ENCODE measurements around the gene KCTD1. TPM values are rescaled to one million over a fixed set of nuclear protein-coding genes. Genes with fewer than 3 reads are reported as not detected.

The KCTD1 gene
- total and polyA plus RNA-seq, 2 experiments from 2014 or later = 5.4 to 13.8 TPM

DNA sequence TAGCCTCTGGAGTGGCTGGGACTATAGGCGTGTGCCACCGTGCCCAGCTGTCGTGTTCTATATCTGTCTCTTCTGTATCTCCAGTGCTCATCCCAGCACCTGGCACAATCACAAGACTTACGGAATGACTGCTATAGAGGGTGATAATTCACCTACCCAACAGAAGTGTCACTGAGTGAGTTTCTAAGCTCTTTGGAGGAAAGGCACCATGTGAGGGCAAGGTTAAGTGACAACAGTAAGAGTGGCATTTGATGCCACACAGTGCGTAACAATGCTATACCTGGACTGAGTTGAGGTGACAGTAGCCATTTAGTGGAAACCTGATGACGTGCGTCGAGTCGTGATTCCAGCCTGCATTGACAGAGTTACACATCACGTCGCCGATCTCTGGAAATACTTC lies 89.0 kb downstream of the KCTD1 start:
- Histone ChIP-seq H2AFZ (no peak overlapping the region), H3K79me2 (no peaks in the 10 kb centered on the region), H3K4me3 (no peak overlapping the region), H3K4me1 (ENCODE audit: insufficient read depth) (no peaks in the 10 kb centered on the region), H3K27ac (no peak overlapping the region), H4K20me1 (ENCODE audit: insufficient read depth, poor library complexity, severe bottlenecking) (no peaks in the 10 kb centered on the region), H3K27me3 (no peaks in the 10 kb centered on the region), H3K36me3 (replicated peaks; ENCODE audit: insufficient read depth, low read depth) (no peaks in the 10 kb centered on the region), H3K4me2 (no peak overlapping the region), H3K9me3 (ENCODE audit: low read depth) (no peaks in the 10 kb centered on the region), H3K9me2 (replicated peaks; ENCODE audit: insufficient read depth) (no peaks in the 10 kb centered on the region)
- no peak for DNase-seq (ENCODE audit: low spot score)
- 95% methylated on average over 12 of the region's 12 CpGs for WGBS (ENCODE audit: low lambda C conversion rate, missing lambda C conversion rate)
- no peak for TF ChIP-seq EZH2 (IDR thresholded peaks at IDR 0.05; ENCODE audit: borderline replicate concordance)
- TF ChIP-seq, protein P1, sequence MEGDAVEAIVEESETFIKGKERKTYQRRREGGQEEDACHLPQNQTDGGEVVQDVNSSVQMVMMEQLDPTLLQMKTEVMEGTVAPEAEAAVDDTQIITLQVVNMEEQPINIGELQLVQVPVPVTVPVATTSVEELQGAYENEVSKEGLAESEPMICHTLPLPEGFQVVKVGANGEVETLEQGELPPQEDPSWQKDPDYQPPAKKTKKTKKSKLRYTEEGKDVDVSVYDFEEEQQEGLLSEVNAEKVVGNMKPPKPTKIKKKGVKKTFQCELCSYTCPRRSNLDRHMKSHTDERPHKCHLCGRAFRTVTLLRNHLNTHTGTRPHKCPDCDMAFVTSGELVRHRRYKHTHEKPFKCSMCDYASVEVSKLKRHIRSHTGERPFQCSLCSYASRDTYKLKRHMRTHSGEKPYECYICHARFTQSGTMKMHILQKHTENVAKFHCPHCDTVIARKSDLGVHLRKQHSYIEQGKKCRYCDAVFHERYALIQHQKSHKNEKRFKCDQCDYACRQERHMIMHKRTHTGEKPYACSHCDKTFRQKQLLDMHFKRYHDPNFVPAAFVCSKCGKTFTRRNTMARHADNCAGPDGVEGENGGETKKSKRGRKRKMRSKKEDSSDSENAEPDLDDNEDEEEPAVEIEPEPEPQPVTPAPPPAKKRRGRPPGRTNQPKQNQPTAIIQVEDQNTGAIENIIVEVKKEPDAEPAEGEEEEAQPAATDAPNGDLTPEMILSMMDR (IDR thresholded peaks at IDR 0.05; ENCODE audit: poor library complexity) = no peak
- no peak for TF ChIP-seq EZH2phosphoT487 (IDR thresholded peaks at IDR 0.05; ENCODE audit: low read depth, severe bottlenecking, unreplicated experiment)

- Histone ChIP-seq H3K27me3 (no peaks in the 10 kb centered on the region), H3K27ac (no peak overlapping the region), H3K4me3 (no peak overlapping the region), H3K4me2 (no peak overlapping the region), H4K20me1 (ENCODE audit: insufficient read depth, poor library complexity, severe bottlenecking) (no peaks in the 10 kb centered on the region), H3K36me3 (replicated peaks; ENCODE audit: insufficient read depth, low read depth) (no peaks in the 10 kb centered on the region), H3K79me2 (no peaks in the 10 kb centered on the region), H3K4me1 (ENCODE audit: insufficient read depth) (peaks cover under 1% of the 10 kb centered on the region), H3K9me3 (ENCODE audit: low read depth) (no peaks in the 10 kb centered on the region), H2AFZ (no peak overlapping the region), H3K9me2 (replicated peaks; ENCODE audit: insufficient read depth) (no peaks in the 10 kb centered on the region)
- TF ChIP-seq, protein P1 (IDR thresholded peaks at IDR 0.05; ENCODE audit: poor library complexity) = no peak
- TF ChIP-seq EZH2 (IDR thresholded peaks at IDR 0.05; ENCODE audit: borderline replicate concordance) (no peak), EZH2phosphoT487 (IDR thresholded peaks at IDR 0.05; ENCODE audit: low read depth, severe bottlenecking, unreplicated experiment) (no peak)
- DNase-seq (ENCODE audit: low spot score) = no peak
- 86% methylated on average over 9 of the region's 9 CpGs for WGBS (ENCODE audit: low lambda C conversion rate, missing lambda C conversion rate)
Observed at GRCh38 chr18:26458526-26459232, 89.7 kb downstream of the KCTD1 start.

- no peak for DNase-seq (ENCODE audit: low spot score)
- Histone ChIP-seq H3K4me1 (ENCODE audit: insufficient read depth) (peaks cover 6% of the 10 kb centered on the region), H3K27me3 (no peaks in the 10 kb centered on the region), H3K36me3 (replicated peaks; ENCODE audit: insufficient read depth, low read depth) (no peaks in the 10 kb centered on the region), H2AFZ (no peak overlapping the region), H3K4me2 (no peak overlapping the region), H4K20me1 (ENCODE audit: insufficient read depth, poor library complexity, severe bottlenecking) (no peaks in the 10 kb centered on the region), H3K27ac (no peak overlapping the region), H3K4me3 (no peak overlapping the region), H3K9me2 (replicated peaks; ENCODE audit: insufficient read depth) (no peaks in the 10 kb centered on the region), H3K79me2 (no peaks in the 10 kb centered on the region), H3K9me3 (ENCODE audit: low read depth) (no peaks in the 10 kb centered on the region)
- WGBS (ENCODE audit: low lambda C conversion rate, missing lambda C conversion rate) = 69% methylated on average over 22 of the region's 22 CpGs
- no peak for TF ChIP-seq EZH2 (IDR thresholded peaks at IDR 0.05; ENCODE audit: borderline replicate concordance)
- TF ChIP-seq EZH2phosphoT487 (IDR thresholded peaks at IDR 0.05; ENCODE audit: low read depth, severe bottlenecking, unreplicated experiment) = no peak
- TF ChIP-seq, protein P1 (IDR thresholded peaks at IDR 0.05; ENCODE audit: poor library complexity) = peak; percentile 22
Observed at GRCh38 chr18:26457611-26458353, 90.6 kb downstream of the KCTD1 start.
